Fibroblast of the aortic adventitia (primary cell): ENCODE data around the gene RRAS2. TPM values are rescaled to one million over a fixed set of nuclear protein-coding genes. Genes with fewer than 3 reads are reported as not detected.
A peak's percentile ranks its signal among the peaks of the same experiment; 100 is the strongest.

ENCODE experiments used
- DNase-seq: peaks from one replicate; pipeline ENCODE4 v3.0.0-alpha.2; 2010; ENCODE audit warnings: low read depth
- H3K4me3 ChIP-seq: 2 replicates; pipeline ENCODE4 v1.5.1; 2011; ENCODE audit warnings: low read depth, mild to moderate bottlenecking, control low read depth, low read length, moderate library complexity
- CTCF ChIP-seq: IDR thresholded peaks from 2 replicates; pipeline ENCODE4 v1.5.1; 2011; ENCODE audit warnings: mild to moderate bottlenecking, low read length, control low read depth, inconsistent platforms; ENCODE audit not compliant: insufficient read depth
- total RNA-seq: library from RNA; depleted of rRNA; stranded (reverse); fragments of >200 nt; gene quantifications from 2 replicates; pipeline ENCODE4 v1.2.3, GENCODE V29; 2012; ENCODE audit warnings: low replicate concordance

The RRAS2 gene
- total RNA-seq, 1 donor, result 95.6 TPM

DNA sequence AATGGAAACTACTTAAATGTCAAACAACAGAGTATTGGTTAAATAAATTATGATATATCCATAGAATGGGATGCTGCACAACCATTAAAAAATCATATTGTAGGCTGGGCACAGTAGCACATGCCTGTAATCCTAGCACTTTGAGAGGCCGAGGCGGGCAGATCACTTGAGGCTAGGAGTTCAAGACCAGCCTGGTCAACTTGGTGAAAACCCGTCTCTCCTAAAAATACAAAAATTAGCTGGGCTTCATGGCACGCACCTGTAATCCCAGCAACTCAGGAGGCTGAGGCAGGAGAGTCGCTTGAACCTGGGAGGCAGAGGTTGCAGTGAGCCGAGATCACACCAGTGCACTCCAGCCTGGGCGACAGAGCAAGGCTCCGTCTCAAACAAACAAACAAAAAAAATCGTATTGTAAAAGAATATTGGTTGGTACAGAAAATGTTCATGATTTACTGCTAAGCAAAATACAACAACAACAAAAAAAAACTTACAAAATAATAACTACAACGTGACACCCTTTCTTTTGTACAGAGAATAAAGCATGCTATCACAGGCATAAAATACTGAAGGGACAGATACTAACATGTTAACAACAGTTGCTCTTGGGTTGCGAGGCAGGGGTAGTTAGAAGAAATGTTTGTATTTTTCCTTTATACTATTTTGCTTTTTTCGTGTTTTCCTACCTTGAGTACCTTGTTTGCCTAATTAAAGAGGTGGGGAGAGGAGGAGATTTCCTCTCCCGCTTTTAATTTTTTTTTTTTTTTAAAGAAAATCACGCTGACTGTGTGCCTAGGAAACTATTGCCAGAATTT is 21.3 kb upstream of the RRAS2 start:
- peak overlapping the region; percentile 58 for H3K4me3 ChIP-seq
- TF ChIP-seq CTCF, result no peak
- no peak for DNase-seq

DNA sequence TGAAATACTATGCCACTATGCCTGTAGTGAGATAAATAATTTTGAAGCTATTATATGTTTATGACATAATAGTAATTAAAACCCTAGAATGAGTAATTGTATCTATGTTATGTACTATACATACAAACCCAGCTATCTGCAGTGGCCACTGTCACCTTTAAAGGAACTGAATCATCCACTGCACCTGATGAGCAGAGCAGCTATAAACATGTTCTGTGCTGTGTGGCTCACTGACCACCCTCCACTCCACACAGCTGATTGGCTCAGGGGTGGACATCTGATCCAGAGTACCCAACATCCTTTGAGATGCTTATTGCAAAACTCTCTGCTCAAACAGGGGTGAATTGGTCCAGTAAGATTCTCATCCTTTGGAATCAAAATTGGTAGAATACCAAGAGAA is 19.2 kb upstream of the RRAS2 start:
- DNase-seq, result no peak
- no peak overlapping the region for H3K4me3 ChIP-seq
- TF ChIP-seq CTCF, result no peak

- no peak for DNase-seq
- H3K4me3 ChIP-seq, result no peak overlapping the region
- no peak for TF ChIP-seq CTCF
These were observed 17.9 kb upstream of the RRAS2 start for GRCh38 chr11:14376920-14377319.

- no peak overlapping the region for H3K4me3 ChIP-seq
- no peak for DNase-seq
- TF ChIP-seq CTCF, result peak; percentile 6
These were observed 16.2 kb upstream of the RRAS2 start for GRCh38 chr11:14374922-14375830.

GRCh38 chr11:14373941-14374646 is 15.1 kb upstream of the RRAS2 start:
- TF ChIP-seq CTCF, result no peak
- peak; percentile 88 for DNase-seq
- no peak overlapping the region for H3K4me3 ChIP-seq

GRCh38 chr11:14372011-14372410 is 13.0 kb upstream of the RRAS2 start:
- DNase-seq, result no peak
- no peak for TF ChIP-seq CTCF
- no peak overlapping the region for H3K4me3 ChIP-seq
